Stimulated activated CD4-positive, alpha-beta T cell treated with anti-CD3 and anti-CD28 coated beads, Interleukin-1b, Interleukin-23, amount 100 ng/mL, for 24 hours (primary cell): Measurements from ENCODE around the gene CCDC33.

ENCODE experiments used
- DNase-seq, 4 experiments: peaks; one replicate each; pipeline ENCODE4 v3.0.0-alpha.2; 2020; ENCODE audit warnings: low read depth in 4 of 4, low spot score in 1 of 4

The CCDC33 gene

DNA sequence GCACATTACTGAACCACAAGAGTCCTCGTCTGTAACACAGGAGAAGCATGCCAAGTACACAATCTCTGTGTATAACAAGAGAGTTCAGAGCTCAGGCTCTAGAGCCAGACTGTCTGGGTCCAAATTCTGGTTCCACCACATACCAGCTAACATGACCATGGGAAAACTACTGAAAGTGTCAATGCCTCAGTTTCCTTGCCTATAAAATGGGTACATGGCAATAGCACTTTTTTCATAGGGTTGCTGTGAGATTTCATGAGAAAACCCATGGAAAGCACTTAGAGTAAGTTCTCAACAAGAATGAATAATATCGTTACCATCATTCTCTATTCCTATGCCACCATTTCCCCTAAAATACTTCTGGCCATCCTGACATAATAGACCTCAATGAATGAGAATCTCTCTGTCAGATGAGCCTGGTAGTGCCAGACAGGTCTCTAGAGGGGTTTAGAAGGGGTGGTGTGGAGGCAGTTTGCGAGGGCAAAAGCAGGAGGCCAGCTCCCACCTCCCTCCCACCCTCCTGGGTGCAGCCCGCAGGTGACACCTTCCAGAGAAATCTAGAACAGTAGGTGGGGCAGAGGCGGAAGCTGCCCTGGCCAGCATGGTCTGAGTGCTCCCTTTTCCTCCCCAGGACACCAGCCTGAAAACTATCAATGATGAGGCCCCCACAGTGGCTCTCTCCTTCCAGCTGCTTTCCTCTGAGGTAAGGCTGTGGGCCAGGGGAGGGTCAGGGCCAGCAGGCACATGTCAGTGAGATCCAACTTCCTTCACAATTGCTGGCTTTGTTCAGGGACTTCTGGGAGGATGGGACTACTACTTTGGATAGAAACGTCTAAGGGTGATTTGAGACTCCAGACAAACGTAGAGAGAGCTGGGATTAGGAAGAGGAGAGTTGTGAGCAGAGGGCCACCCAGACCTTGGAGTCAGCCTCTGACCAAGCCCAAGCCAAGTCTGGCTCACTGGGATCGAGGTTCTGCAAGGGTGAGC lies 45.3 kb downstream of the CCDC33 start:
- no peak for DNase-seq

DNA sequence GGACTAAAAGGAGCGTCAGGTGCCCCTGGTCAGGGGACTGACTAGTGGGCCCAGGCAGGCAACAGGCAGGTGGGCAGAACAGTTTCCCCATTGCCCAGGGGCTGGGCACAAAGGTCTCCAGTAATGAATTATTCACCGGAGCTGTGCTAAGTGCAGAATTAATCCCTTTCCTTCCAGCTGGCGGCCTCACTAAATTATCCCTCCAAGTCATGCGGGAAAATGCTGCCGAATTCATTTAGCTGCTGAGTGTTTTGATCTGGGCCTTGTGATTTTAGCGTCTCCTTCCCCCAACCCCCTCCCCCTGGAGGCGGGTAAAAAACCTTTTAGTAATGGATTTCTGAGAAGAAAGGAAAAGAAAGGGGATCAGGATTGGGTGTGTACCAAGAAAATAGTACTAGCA lies 47.2 kb downstream of the CCDC33 start:
- no peak for DNase-seq

GRCh38 chr15:74289671-74290070 lies 53.5 kb downstream of the CCDC33 start:
- no peak for DNase-seq

GRCh38 chr15:74290645-74291044 lies 54.5 kb downstream of the CCDC33 start:
- DNase-seq: no peak

DNA sequence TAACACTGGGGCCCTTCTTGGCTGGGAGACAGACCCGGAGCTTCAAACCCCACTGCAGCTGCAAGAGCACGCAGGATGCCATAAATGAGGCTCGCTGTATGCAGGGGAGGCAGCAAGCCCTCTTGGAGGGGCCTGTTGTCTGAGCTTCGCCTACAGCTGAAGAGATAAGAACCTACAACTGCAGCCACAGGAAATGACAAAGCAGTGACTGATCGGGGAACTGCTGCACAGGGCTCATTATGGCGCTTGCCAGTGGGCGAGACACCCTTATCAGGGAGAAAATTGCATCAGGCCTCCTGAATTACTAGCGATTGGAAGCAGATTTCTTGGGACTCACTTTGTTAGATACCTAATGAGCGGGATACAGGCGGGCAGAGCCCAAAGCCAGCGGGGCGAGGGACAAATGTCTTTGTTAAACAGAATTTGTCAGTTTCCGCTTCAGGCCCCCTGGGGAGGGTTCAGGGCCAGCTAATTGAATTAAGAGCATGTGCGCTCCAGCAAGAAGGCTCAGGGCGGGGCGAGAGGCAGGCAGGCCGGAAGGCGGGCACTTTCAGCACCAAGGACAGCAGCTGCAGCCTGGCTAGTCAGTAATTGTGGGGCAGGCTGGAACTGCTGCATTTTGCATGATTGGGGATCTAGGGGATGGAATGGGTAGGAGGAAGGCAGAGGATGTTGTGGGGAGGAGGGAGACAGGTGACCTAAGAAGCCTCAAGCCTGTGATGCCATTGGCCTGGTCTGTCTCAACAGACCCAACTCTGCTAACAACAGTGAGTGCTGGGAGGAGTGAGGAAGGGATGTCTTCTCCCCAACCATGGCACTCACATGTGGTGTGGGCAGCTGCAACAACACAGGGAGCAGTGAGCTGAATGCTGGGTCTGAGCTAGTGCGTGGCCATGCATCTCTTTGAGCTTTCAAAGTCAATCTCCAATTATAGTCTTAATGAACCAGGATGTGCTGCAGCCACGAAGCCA lies 55.3 kb downstream of the CCDC33 start:
- DNase-seq: peak; percentile 32 to 61 (median 44)

- DNase-seq: no peak
These were observed 57.1 kb downstream of the CCDC33 start for GRCh38 chr15:74293021-74293810.

GRCh38 chr15:74294010-74294409 lies 57.9 kb downstream of the CCDC33 start:
- DNase-seq: no peak

- DNase-seq: no peak
These were observed 59.7 kb downstream of the CCDC33 start for GRCh38 chr15:74295800-74296199.

DNA sequence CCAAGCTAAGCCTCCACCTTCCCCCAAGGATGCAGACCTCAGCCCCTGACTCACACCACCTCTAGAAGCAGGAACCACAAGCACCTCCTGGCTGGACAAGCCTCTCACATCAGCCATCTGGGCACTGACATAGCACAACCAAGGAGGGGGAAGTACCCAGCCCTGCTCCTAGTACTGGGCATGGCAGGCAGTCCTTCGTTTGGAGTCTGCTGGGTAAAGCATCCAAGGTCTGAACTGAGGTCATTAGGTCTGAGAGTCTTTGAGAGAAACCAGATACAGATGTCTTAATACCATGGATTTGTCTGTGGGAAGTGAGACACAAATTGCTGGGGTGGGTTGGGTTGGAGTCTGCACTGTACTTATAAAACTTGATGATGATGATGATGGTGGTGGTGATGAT lies 61.8 kb downstream of the CCDC33 start:
- DNase-seq: no peak

GRCh38 chr15:74300057-74300795 lies 64.1 kb downstream of the CCDC33 start:
- DNase-seq: no peak

- DNase-seq: no peak
These were observed 65.6 kb downstream of the CCDC33 start for GRCh38 chr15:74301583-74302361.

DNA sequence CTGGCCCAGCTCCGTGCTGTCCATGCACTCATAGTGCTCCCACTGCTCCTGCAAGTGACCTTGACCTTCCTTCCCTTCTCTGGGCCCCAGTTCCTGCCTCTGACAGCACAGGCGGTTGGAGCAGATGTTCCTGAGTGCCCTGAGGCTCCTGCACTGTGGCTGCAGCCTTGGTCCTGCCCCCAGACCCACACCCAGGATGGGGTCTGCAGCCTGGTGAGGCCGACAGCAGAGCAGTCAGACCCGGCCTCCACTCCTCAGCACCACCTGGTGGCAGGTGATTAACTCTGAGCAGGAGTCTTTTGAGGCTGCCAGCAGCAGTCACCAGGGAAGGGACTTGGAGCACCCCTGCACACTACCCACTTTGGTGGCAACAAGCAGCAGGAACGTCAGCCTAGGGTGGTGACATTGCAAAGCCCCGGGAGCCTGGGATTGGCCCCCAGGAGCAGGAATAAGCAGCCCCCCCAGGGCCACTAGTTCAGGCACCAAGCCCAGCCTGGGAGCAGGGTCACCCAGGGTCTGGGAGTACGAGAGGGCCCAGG lies 66.8 kb downstream of the CCDC33 start:
- DNase-seq: peak in 2 of 4 experiments; percentile 20 to 22

GRCh38 chr15:74303741-74304309 lies 67.7 kb downstream of the CCDC33 start:
- DNase-seq: no peak

- no peak for DNase-seq
These were observed 68.3 kb downstream of the CCDC33 start for GRCh38 chr15:74304431-74304830.

GRCh38 chr15:74305687-74306086 lies 69.6 kb downstream of the CCDC33 start:
- DNase-seq: no peak

GRCh38 chr15:74306781-74307217 lies 70.7 kb downstream of the CCDC33 start:
- DNase-seq: no peak

DNA sequence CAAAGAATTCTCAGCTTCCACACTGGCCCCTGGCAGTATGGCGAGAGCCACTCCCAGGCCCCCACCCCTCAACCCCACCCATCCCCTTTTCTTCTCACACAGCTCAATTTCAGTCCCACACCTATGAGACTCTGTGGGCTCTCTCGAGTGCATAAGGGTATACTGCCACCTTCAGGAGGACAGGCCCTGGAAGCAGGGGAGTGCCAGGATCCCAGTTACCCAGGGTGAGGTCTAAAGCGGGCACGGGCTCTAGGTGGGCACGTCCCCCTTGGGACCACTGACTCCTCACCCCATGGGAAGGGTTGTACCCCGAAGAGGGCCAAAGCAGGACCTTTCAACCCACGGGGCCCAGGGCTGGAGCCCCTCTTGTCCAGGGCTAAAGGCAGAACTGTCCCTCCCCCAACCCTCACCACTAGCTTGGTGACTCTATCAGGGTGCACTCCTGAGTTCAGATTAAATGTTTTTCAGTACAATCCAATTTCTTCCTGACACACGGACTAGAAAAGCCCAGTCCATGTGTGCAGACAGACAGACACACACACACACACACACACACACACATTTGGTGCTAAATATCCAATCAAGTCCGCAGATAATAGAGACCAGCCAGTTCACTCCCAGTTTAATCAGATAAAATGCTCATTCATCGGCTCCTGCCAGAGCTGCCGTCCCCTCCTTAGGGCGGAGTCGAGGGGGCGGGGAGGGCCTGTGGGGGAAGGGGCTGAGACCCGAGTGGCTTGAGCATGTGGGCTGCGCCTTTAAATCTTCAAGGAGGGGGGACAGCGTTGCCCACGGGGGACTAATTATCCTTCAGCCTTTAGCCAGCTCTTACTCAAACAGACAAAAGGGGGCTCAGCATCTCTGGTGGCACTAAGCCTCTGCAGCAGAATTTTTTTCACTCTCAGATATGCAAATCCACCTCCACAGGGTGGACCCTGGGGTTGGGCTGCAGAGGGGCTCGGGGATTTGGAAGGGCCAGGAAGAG lies 72.0 kb downstream of the CCDC33 start:
- DNase-seq: no peak
